Gastrocnemius medialis (tissue), 4 donors: ENCODE measurements around the gene KCTD15. TPM values are rescaled to one million over a fixed set of nuclear protein-coding genes. Genes with fewer than 3 reads are reported as not detected.

Experiments
- ATAC-seq, 2 donors: fragments of 150-250 bp; one replicate each; pipeline ENCODE4 v1.9.1; 2016
- DNase-seq, 2 donors: peaks; one replicate each; pipeline ENCODE4 v3.0.0-alpha.2; 2019
- H3K27ac ChIP-seq, 4 donors: fragments of 200-600 bp; sonication (generic); 1 replicate in 1 of 4; 2 replicates in 3 of 4; pipeline ENCODE4 v1.5.1; 2016 to 2018; ENCODE audit warnings: mild to moderate bottlenecking in 2 of 4, moderate library complexity in 1 of 4
- H3K27me3 ChIP-seq, 3 donors: fragments of 200-600 bp; sonication (generic) in 2 of 3; 1 replicate in 1 of 3; 2 replicates in 2 of 3; pipeline versions ENCODE4 v1.5.1 to v1.6.0; 2016 to 2019; ENCODE audit warnings: mild to moderate bottlenecking in 1 of 3, moderate library complexity in 1 of 3
- H3K36me3 ChIP-seq, 2 donors: fragments of 200-600 bp; sonication (generic) in 1 of 2; one replicate each; pipeline ENCODE4 v1.5.1; 2017 to 2018
- H3K4me1 ChIP-seq, 2 donors: fragments of 200-600 bp; sonication (generic) in 1 of 2; one replicate each; pipeline ENCODE4 v1.5.1; 2016 to 2017; ENCODE audit warnings: mild to moderate bottlenecking in 2 of 2
- H3K4me3 ChIP-seq, 4 donors: fragments of 200-600 bp; sonication (generic) in 3 of 4; 1 replicate in 1 of 4; 2 replicates in 3 of 4; pipeline ENCODE4 v1.5.1; 2016 to 2019; ENCODE audit warnings: mild to moderate bottlenecking in 2 of 4
- H3K9me3 ChIP-seq, 3 donors: fragments of 200-600 bp; sonication (generic) in 2 of 3; 1 replicate in 1 of 3; 2 replicates in 2 of 3; pipeline ENCODE4 v1.5.1; 2016 to 2019
- POLR2A ChIP-seq, 2 donors: fragments of 450-650 bp; IDR thresholded peaks; one replicate each; pipeline ENCODE4 v1.6.1; 2017; ENCODE audit warnings: antibody characterized with exemption in 2 of 2, mild to moderate bottlenecking in 2 of 2, moderate library complexity in 2 of 2
- in situ Hi-C, 4 donors: fragments of 200-750 bp; cut with MboI; loops; one replicate each; pipeline versions ENCODE4 v1.15.0 to v1.8.0; 2017; ENCODE audit warnings: low sequenced_read_pairs in 4 of 4
- intact Hi-C: fragments of 100-400 bp; cut with DNase I; formaldehyde crosslinking; loops from one replicate; pipeline ENCODE4 v1.15.1; 2023; ENCODE audit warnings: low total_unique reads
- total RNA-seq, 4 donors: library from RNA; depleted of rRNA; stranded (reverse); fragments of >200 nt; gene quantifications; one replicate each; pipeline versions ENCODE4 v1.1.0 to v1.2.3, GENCODE V29; 2016
- TF ChIP-seq, protein P1 (sequence below), 5 experiments: fragments of 450-650 bp in 3 of 5; fragments of 200-600 bp in 2 of 5; sonication (generic) in 2 of 5; IDR thresholded peaks in 4 of 5; conservative IDR thresholded peaks in 1 of 5; 1 replicate in 4 of 5; 2 replicates in 1 of 5; pipeline ENCODE4 v1.5.1; 2016 to 2019; ENCODE audit warnings: antibody characterized with exemption in 5 of 5, mild to moderate bottlenecking in 3 of 5, moderate library complexity in 3 of 5

The KCTD15 gene, protein sequence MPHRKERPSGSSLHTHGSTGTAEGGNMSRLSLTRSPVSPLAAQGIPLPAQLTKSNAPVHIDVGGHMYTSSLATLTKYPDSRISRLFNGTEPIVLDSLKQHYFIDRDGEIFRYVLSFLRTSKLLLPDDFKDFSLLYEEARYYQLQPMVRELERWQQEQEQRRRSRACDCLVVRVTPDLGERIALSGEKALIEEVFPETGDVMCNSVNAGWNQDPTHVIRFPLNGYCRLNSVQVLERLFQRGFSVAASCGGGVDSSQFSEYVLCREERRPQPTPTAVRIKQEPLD
- 10 to 100 TPM in 1 of 4 donors, 1 to 10 TPM in 3; 1.9 to 14.8 (median 5.8) TPM for total RNA-seq

DNA sequence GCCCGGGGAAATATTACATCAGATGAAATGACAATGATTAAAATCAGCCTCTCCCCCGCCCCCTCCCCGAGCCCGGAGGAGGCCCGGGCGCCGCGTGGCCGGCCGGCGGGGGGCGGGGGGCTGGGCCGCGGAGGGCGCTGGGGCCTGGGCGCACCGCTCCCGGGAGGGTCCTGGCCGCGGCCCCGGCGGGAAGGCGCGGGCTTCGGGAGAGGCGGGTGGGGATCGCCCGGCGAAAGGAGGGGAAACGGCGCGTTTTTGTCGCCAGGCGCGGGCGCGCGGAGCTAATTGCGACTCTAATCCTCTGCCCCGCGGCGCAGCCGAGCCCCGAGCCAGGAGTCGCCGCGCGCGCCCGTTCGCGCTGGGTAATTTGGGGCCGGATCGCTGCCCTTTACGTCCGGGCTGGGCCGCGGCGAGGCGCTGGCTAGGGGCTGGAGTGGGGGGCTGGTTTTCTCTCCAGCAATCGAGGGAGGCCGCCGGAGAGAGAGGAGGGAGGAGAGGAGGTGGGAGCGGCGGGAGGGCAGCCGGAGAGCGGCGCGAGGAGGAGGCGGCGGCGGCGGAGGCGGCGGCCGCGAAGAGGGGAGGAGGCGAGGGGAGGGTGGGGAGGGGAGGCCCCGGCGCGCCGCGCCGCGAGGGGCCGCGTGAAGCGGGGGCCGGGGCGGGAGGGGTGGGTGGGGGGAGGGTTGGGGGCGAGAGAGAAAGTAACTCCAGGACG lies at the start of gene KCTD15:
Gene KCTD15, plus strand, starts transcription at position 707 of the 712 bp plus-strand sequence. CDS start 3,585 bp downstream, outside the sequence.
- no peaks in the 10 kb centered on the region for H3K36me3 ChIP-seq
- DNase-seq, result no peak
- TF ChIP-seq, protein P1, sequence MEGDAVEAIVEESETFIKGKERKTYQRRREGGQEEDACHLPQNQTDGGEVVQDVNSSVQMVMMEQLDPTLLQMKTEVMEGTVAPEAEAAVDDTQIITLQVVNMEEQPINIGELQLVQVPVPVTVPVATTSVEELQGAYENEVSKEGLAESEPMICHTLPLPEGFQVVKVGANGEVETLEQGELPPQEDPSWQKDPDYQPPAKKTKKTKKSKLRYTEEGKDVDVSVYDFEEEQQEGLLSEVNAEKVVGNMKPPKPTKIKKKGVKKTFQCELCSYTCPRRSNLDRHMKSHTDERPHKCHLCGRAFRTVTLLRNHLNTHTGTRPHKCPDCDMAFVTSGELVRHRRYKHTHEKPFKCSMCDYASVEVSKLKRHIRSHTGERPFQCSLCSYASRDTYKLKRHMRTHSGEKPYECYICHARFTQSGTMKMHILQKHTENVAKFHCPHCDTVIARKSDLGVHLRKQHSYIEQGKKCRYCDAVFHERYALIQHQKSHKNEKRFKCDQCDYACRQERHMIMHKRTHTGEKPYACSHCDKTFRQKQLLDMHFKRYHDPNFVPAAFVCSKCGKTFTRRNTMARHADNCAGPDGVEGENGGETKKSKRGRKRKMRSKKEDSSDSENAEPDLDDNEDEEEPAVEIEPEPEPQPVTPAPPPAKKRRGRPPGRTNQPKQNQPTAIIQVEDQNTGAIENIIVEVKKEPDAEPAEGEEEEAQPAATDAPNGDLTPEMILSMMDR (IDR thresholded peaks at IDR 0.05 in 4 of 5, conservative IDR thresholded peaks at IDR 0.05 in 1 of 5), result no peak
- TF ChIP-seq POLR2A (IDR thresholded peaks at IDR 0.05), result no peak
- H3K27ac ChIP-seq, result peak within 1 kb of the TSS; percentile 80 to 82 (median 80)
- ATAC-seq, result peak; percentile 32 to 34
- H3K4me3 ChIP-seq, result peak within 1 kb of the TSS; percentile 67 to 81 (median 72)
- in situ Hi-C loops (loop anchor here in 2 of 4 donors (25.0 kb wide), 2 partner anchors 191 to 291 kb away; no protein-coding TSS in a partner anchor), intact Hi-C loops (loop anchor here (5.0 kb wide), 1 partner anchor 301 kb away; no protein-coding TSS in a partner anchor)
- H3K27me3 ChIP-seq, result peaks cover 6 to 12% (median 6%) of the 10 kb centered on the region in 3 donors
- no peaks in the 10 kb centered on the region for H3K9me3 ChIP-seq
- peaks cover 0 to 19% of the 10 kb centered on the region in 2 donors for H3K4me1 ChIP-seq

DNA sequence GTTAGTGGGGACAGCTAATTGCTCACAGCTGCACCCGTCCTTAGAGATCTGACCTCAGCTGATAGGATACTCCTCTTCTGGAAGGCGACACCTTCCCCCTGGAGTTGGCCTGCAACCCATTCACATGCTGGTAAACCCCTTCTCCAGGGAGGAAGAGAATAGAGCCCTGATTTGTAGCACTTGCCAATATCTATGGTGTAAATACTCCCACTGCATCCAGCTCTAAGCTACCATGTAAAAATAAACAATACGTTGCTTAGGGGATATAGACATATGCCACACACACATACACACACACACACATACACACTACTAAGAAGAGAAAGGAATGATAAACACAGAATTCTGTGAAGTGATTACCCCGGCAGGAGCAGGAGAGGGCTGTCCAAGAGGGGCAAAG lies 49.4 kb upstream of the KCTD15 start:
- H3K36me3 ChIP-seq, result no peaks in the 10 kb centered on the region
- H3K4me1 ChIP-seq, result no peaks in the 10 kb centered on the region
- no peak overlapping the region for H3K27ac ChIP-seq
- no peaks in the 10 kb centered on the region for H3K9me3 ChIP-seq
- DNase-seq (no peak), ATAC-seq (no peak)
- TF ChIP-seq, protein P1 (IDR thresholded peaks at IDR 0.05 in 4 of 5, conservative IDR thresholded peaks at IDR 0.05 in 1 of 5), result no peak
- no peak for TF ChIP-seq POLR2A (IDR thresholded peaks at IDR 0.05)
- in situ Hi-C loops (no loop called here), intact Hi-C loops (no loop called here)
- peaks cover 6 to 20% (median 16%) of the 10 kb centered on the region in 3 donors for H3K27me3 ChIP-seq
- no peak overlapping the region for H3K4me3 ChIP-seq

DNA sequence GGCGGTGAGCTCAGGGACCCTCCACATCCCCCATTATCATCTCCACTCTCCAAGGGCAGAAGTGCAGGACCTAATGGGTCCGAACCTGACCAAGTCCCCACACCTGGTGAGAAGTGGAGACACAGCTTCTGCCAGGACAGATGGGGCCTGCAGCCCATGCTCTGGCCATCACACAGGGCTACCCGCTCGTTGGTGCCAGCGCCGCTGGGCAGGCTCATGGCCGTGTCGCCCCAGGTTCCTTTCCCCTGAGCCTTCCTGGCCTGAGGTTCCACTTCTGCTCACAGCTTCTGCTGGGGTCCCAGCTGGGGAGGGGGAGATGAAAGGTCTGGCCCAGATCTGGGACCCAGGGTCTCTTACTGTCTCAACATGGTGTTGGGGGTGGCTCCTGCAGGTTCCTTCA lies 48.4 kb upstream of the KCTD15 start:
- no peaks in the 10 kb centered on the region for H3K36me3 ChIP-seq
- DNase-seq, result no peak

DNA sequence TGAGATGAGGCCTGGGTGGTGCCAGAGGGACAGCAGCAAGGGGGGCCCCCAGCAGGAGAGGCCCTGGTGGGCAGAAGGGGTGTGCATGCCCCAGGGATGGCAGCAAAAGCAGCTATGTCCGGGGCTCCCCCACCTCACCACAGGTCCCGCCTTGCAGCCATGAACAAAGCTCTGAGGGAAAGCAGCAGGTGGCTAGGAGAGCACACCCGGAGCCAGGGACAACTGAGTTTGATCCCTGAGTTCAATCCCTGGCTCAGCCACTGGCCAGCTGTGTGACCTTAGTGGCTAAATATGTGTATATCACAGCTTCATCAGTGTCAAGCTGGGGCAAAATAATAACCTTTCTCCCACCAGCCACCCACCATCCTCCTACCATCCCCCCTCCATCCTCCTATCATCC lies 47.7 kb upstream of the KCTD15 start:
- peaks cover 8 to 27% (median 16%) of the 10 kb centered on the region in 3 donors for H3K27me3 ChIP-seq
- TF ChIP-seq, protein P1 (IDR thresholded peaks at IDR 0.05 in 4 of 5, conservative IDR thresholded peaks at IDR 0.05 in 1 of 5), result no peak
- TF ChIP-seq POLR2A (IDR thresholded peaks at IDR 0.05), result no peak

More for the DNA sequence above, 48.4 kb upstream of the KCTD15 start:
- Histone ChIP-seq H3K4me1 (no peaks in the 10 kb centered on the region), H3K9me3 (no peaks in the 10 kb centered on the region), H3K4me3 (no peak overlapping the region), H3K27me3 (peaks cover 8 to 27% (median 16%) of the 10 kb centered on the region in 3 donors), H3K27ac (no peak overlapping the region)
- ATAC-seq, result no peak
- in situ Hi-C loops, result no loop called here
- intact Hi-C loops, result no loop called here
- TF ChIP-seq, protein P1 (IDR thresholded peaks at IDR 0.05 in 4 of 5, conservative IDR thresholded peaks at IDR 0.05 in 1 of 5), result no peak
- no peak for TF ChIP-seq POLR2A (IDR thresholded peaks at IDR 0.05)

More for the DNA sequence above, 47.7 kb upstream of the KCTD15 start:
- DNase-seq (no peak), ATAC-seq (no peak)
- Histone ChIP-seq H3K4me1 (no peaks in the 10 kb centered on the region), H3K4me3 (no peak overlapping the region), H3K9me3 (no peaks in the 10 kb centered on the region), H3K36me3 (no peaks in the 10 kb centered on the region), H3K27ac (no peak overlapping the region)
- in situ Hi-C loops (no loop called here), intact Hi-C loops (no loop called here)
